NCI-H1105 treated with DMSO at 0.1 percent for 48 hours (cell line): ENCODE measurements around the gene TTL.
A peak's percentile ranks its signal among the peaks of the same experiment; 100 is the strongest.
"Not testable (repeated sequence)": the region's sequence is repeated elsewhere in the genome, so short reads cannot be mapped to it uniquely, and the experiment has no call there.

Source experiments
- DNase-seq: peaks from one replicate; lab custom pipeline; 2025; lab: John Stamatoyannopoulos, UW

The TTL gene

GRCh38 chr2:112474844-112475486 lies 7.0 kb upstream of the TTL start:
- DNase-seq: no peak

GRCh38 chr2:112476434-112476833 lies 5.5 kb upstream of the TTL start:
- no peak for DNase-seq

GRCh38 chr2:112480530-112481049 lies 1.4 kb upstream of the TTL start:
- DNase-seq: no peak

GRCh38 chr2:112481050-112481527 lies 867 bp upstream of the TTL start:
- DNase-seq: peak; percentile 79

GRCh38 chr2:112482309-112483041 lies 519 bp downstream of the TTL start:
- DNase-seq: peak; percentile 40

GRCh38 chr2:112483042-112483473 lies 1.1 kb downstream of the TTL start:
- DNase-seq: peak; percentile 41

- DNase-seq: no peak
Measured at GRCh38 chr2:112483831-112484230, 1.9 kb downstream of the TTL start.

- DNase-seq: no peak
Measured at GRCh38 chr2:112485849-112486248, 3.9 kb downstream of the TTL start.

GRCh38 chr2:112486895-112487294 lies 4.9 kb downstream of the TTL start:
- DNase-seq: no peak

GRCh38 chr2:112487444-112487961 lies 5.5 kb downstream of the TTL start:
- no peak for DNase-seq

- no peak for DNase-seq
Measured at GRCh38 chr2:112488201-112488600, 6.2 kb downstream of the TTL start.

GRCh38 chr2:112491946-112492345 lies 10.0 kb downstream of the TTL start:
- no peak for DNase-seq

GRCh38 chr2:112493048-112493447 lies 11.1 kb downstream of the TTL start:
- DNase-seq: no peak

GRCh38 chr2:112493858-112494648 lies 12.1 kb downstream of the TTL start:
- no peak for DNase-seq

- no peak for DNase-seq
Measured at GRCh38 chr2:112494828-112495227, 12.9 kb downstream of the TTL start.

GRCh38 chr2:112495878-112496277 lies 13.9 kb downstream of the TTL start:
- DNase-seq: not testable (repeated sequence)

- DNase-seq: not testable (repeated sequence)
Measured at GRCh38 chr2:112500850-112501484, 19.0 kb downstream of the TTL start.

GRCh38 chr2:112509239-112509998 lies 27.5 kb downstream of the TTL start:
- not testable (repeated sequence) for DNase-seq

- DNase-seq: no peak
Measured at GRCh38 chr2:112516801-112517200, 34.8 kb downstream of the TTL start.

- DNase-seq: no peak
Measured at GRCh38 chr2:112518807-112519206, 36.9 kb downstream of the TTL start.

GRCh38 chr2:112519506-112519905 lies 37.5 kb downstream of the TTL start:
- DNase-seq: no peak
